SK-N-SH treated with all-trans-retinoic acid at 6 μM for 48 hours (cell line): ENCODE data around the gene MKRN1.

Experiments used
- ARNTL ChIP-seq: fragments of 450-650 bp; formaldehyde crosslinking; IDR thresholded peaks from 2 replicates; pipeline ENCODE4 v1.5.0; 2020; ENCODE audit warnings: low read depth, mild to moderate bottlenecking, moderate library complexity, borderline replicate concordance
- CREB5 ChIP-seq: fragments of 250-450 bp; sonication (Bioruptor Pico); IDR thresholded peaks from 2 replicates; pipeline ENCODE4 v1.5.1; 2020; ENCODE audit warnings: low read depth, mild to moderate bottlenecking, moderate library complexity
- ESRRG ChIP-seq: fragments of 250-450 bp; sonication (Bioruptor Pico); IDR thresholded peaks from 2 replicates; pipeline ENCODE4 v1.6.1; 2021; ENCODE audit warnings: mild to moderate bottlenecking
- ISL1 ChIP-seq: fragments of 250-450 bp; sonication (Bioruptor Pico); IDR thresholded peaks from 2 replicates; pipeline ENCODE4 v2.1.2; 2022; ENCODE audit warnings: mild to moderate bottlenecking, moderate library complexity
- TCF4 ChIP-seq: fragments of 250-450 bp; sonication (Bioruptor Pico); IDR thresholded peaks from 2 replicates; pipeline ENCODE4 v1.8.0; 2021; ENCODE audit warnings: mild to moderate bottlenecking, moderate library complexity, borderline replicate concordance
- ZC3H10 ChIP-seq: fragments of 250-450 bp; sonication (Bioruptor Pico); IDR thresholded peaks from 2 replicates; pipeline ENCODE4 v1.5.1; 2021; ENCODE audit warnings: mild to moderate bottlenecking, moderate library complexity
- ZFP3 ChIP-seq: fragments of 250-450 bp; sonication (Bioruptor Pico); IDR thresholded peaks from 2 replicates; pipeline ENCODE4 v1.5.0; 2020; ENCODE audit warnings: mild to moderate bottlenecking, moderate library complexity
- ZNF565 ChIP-seq: fragments of 450-650 bp; formaldehyde crosslinking; conservative IDR thresholded peaks from 2 replicates; pipeline ENCODE4 v1.5.0; 2020; ENCODE audit warnings: low read depth, mild to moderate bottlenecking, moderate library complexity
- ZNF70 ChIP-seq: fragments of 450-650 bp; formaldehyde crosslinking; IDR thresholded peaks from 2 replicates; pipeline ENCODE4 v1.5.0; 2020; ENCODE audit warnings: mild to moderate bottlenecking, moderate library complexity
- ZNF8 ChIP-seq: fragments of 450-650 bp; formaldehyde crosslinking; IDR thresholded peaks from 2 replicates; pipeline ENCODE4 v1.5.0; 2020; ENCODE audit warnings: mild to moderate bottlenecking, moderate library complexity
- TF ChIP-seq, protein P1 (sequence below): fragments of 250-450 bp; sonication (Bioruptor Pico); IDR thresholded peaks from 2 replicates; pipeline ENCODE4 v1.8.0; 2020; ENCODE audit warnings: mild to moderate bottlenecking, moderate library complexity, borderline replicate concordance

GRCh38 chr7:140440593-140440992 lies 38.7 kb downstream of the MKRN1 start:
- TF ChIP-seq, protein P1, sequence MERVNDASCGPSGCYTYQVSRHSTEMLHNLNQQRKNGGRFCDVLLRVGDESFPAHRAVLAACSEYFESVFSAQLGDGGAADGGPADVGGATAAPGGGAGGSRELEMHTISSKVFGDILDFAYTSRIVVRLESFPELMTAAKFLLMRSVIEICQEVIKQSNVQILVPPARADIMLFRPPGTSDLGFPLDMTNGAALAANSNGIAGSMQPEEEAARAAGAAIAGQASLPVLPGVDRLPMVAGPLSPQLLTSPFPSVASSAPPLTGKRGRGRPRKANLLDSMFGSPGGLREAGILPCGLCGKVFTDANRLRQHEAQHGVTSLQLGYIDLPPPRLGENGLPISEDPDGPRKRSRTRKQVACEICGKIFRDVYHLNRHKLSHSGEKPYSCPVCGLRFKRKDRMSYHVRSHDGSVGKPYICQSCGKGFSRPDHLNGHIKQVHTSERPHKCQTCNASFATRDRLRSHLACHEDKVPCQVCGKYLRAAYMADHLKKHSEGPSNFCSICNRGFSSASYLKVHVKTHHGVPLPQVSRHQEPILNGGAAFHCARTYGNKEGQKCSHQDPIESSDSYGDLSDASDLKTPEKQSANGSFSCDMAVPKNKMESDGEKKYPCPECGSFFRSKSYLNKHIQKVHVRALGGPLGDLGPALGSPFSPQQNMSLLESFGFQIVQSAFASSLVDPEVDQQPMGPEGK (CRISPR knock-in tag) = no peak
- TF ChIP-seq TCF4 (CRISPR knock-in tag) (no peak), ARNTL (CRISPR knock-in tag) (no peak), ZC3H10 (CRISPR knock-in tag) (no peak), ZFP3 (CRISPR knock-in tag) (no peak), ZNF565 (CRISPR knock-in tag) (no peak), ZNF70 (no peak), ZNF8 (CRISPR knock-in tag) (no peak), ESRRG (CRISPR knock-in tag) (no peak), CREB5 (CRISPR knock-in tag) (no peak), ISL1 (no peak)
